NCI-H82 (cell line): ENCODE results near the gene P3H3.
"Not testable (repeated sequence)": the region's sequence is repeated elsewhere in the genome, so short reads cannot be mapped to it uniquely, and the experiment has no call there.

Source experiments
- DNase-seq: peaks from one replicate; lab custom pipeline; 2025; lab: John Stamatoyannopoulos, UW

Gene P3H3

DNA sequence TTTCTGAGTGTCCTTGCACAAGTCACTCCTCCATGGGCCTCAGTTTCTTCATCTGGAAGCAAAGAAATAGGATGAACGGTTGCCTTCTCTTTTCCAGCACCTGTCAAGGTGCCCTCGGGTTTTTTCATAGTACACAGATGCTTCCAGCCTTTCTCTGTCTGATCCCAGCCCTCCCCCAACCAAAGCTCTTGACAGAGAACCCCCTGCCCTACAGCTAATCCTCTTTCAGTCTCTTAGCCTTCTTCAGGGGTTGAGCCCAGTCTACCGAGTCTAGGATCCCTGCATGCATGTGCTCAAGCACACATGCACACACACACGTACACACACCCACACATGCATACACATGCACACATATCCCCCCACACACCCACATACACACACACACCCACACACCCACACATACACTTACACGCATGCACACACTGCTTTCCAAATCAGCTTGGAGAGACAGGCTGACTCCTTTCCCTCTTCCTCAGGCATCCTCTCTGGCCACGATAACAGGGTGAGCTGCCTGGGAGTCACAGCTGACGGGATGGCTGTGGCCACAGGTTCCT lies 18.2 kb downstream of the P3H3 start:
- DNase-seq: peak; percentile 98

DNA sequence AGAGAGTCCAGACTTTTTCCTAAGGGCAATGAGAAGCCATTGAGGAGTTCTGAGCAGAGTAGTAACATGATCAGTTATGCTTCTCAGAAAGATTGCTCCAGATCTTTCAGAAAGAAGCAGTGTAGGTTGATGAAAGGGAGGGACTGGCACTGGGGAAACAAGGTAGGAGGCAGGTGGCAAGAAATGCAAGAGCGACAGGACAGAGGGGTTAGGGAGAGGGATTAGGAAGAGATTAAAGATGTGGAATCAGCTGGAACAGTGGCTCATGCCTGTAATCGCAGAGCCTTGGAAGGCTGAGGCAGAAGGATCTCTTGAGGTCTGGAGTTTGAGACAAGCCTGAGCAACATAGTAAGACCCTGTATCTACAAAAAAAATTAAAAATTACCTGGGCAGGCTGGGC lies 19.5 kb downstream of the P3H3 start:
- DNase-seq: peak; percentile 95

DNA sequence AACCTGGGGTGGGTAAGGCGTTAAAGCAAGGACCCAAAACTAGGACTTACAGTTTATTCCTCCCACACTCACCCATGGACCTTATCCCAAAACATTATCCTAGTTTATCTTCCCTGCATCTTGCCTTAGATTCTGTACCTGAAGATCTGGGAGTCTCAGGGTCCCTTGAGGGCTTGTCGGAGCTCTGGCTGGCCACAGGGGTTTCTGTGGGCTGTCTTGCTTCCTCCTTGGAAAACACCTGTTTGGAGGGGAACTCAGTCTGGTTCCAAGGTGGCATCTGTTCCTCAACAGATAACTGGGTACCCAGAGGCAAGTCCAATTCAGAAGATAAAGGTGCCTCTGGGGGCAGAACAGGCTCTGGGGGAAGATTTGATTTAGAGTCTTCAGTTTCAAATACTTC lies 21.2 kb downstream of the P3H3 start:
- no peak for DNase-seq

DNA sequence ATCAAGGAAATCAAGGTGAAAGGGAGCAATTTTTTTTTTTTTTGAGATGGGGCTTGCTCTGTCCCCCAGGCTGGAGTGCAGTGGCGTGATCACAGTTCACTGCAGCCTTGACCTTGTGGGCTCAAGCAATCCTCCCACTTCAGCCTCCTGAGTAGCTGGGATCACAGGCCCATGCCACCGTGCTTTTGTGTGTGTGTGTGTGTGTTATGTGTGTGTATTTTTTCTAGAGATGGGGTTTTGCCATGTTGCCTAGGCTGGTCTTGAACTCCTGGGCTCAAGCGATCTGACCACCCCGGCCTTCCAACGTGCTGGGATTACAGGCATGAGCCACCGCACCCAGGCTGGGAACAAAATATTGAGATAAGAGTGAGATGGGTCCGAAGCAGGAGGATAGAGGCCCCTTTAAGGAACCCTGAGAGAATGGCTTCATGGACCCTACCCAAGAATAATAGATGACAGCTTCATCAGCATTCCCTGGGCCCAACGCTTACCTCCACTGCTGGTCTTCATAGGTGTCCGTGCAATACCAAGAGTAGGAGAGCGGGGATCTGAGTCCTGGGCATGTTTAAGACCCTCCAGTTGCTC lies 21.9 kb downstream of the P3H3 start:
- DNase-seq: no peak

DNA sequence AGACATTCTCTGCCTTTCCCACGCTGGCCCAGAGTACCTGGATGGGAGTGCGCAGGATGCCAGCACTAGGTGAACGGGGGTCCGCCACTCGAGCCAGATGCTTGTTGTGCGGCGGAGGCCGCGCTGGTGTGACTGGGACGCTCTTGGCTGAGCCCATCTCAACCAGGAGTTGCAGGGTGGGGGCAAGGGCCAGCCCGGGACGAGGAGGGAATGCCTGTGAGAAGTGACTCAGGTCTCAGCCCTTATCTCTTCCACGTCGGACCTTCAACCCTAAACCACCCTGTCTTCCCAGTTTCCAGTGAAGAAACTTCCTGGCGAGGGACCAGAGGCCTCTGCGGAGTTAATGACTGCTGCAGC lies 22.6 kb downstream of the P3H3 start:
- DNase-seq: no peak

DNA sequence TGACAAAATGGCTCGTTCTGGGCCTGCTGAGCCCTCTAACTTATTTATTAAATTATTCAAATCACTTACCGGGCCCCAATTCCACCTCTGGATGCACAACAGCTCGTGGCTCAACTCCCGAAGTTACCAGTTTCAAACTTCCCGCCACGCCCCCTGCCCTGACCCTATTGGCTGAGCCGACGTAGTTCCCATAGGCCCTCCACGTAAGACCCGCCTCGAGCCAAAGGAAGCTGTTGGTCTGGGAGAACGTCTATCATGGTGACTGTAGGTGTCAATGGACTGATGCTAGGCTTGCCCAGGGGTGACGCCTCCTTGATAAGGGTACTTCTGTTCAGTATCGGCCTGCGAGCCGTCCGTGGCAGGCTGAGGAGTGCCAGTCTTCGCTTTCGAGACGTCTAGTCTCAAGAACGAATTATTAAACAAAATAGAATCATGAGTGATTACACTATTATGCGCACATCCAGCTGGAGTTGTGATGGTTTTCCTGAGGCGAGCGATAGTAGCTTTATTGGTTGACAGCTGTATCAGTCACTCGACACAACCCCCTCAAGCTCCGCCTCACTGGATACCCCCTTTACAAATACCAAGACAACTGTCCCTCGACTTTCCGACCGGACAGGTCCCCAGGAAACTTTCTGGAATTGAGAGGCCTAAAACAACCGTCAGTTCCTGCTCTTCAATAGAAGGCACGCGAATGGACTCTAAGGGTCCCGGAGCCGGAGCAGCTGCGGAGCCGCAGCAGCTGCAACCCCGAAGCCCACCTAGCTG lies 23.1 kb downstream of the P3H3 start, which contains the start of gene CDCA3:
Gene CDCA3 (minus strand): TSS at position 134 of the 768 bp plus-strand sequence. CDS start 334 bp downstream, outside the sequence.
- peak; percentile 100 for DNase-seq

DNA sequence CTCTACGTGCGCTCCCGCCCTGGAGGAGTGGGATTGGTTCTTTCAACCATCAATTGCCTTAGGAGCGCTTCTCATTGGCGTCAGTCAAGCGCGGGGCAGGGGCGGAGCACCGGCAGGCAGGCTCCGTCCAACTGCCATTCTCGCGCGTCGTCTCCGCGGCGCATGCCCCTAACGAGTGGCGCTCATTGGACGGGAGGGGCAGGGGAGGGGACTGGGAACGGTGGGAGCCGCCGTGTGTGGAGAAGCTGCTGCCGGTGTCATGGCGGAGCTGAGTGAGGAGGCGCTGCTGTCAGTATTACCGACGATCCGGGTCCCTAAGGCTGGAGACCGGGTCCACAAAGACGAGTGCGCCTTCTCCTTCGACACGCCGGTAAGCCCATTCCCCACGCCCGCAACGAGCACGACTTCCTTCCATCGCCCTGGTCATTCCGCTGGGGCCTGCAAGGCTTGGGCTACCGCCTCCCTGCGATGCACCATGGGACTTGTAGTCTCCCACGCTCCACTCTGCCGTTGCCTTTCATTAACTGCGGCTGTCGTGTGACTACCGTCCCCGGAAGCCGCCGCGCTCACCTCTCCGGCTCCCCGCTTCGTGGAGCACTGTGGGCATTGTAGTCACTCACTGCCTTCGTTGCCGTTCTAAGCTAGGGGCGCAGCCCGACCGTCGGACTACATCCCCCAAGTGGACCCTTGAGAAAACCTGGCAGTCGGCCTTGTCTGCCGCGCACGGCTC lies 23.9 kb downstream of the P3H3 start, which contains the start of gene USP5:
Gene USP5 (plus strand): TSS at position 230 of the 730 bp plus-strand sequence. CDS start 30 bp downstream, at position 260.
- peak; percentile 100 for DNase-seq

DNA sequence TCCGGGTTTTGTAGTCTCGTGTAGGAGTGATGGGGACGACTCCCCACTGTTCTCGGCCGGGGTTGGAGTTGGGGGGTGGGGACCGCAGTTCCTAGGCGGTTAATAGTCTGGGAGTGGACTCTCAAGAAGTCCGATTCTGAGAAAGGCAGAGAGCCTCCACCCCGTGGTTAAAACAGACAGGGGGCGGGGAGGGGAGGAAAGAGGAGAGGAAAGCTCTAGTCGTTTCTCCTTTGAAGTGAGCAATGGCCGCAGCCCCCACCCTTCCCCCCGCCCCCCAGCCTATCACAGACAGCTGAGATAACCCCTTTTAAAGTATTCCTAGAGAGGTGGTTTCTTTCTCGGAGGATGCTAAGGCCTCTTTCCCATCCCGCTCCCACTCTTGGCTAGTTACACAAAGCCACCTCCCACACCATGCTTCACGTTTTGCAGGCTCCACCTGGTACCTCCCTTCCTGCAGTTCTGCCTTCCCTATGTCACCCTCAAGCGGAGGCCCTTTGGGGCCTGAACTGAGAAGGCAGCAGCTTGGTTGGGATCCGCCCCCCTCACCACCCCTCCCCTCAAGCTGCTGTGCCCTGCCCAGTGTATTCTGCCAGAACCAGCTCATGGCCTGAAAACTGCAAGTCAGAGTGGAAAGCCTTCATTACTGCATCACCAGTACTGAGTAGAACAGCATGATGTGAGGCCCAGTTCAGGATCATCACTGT lies 24.6 kb downstream of the P3H3 start:
- DNase-seq: peak; percentile 76

DNA sequence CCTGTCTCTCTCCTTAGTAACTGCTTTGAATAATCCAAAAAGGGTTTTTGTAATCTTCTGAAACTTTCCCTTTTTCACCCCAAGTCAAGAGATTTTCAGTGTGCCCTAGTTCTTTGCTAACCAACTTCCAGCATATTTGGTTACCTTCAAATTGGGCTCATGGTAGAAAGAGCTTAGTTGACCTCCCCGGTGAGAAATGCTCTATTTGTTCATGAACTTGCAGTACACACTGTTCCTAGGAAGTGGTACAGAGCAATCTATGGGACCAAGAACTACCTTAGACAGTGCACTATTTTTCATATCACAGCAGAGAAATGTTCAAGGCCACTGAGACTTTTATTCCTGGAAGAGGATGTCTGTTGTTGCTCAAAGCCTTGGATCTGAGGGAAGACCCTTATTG lies 25.4 kb downstream of the P3H3 start:
- DNase-seq: no peak

DNA sequence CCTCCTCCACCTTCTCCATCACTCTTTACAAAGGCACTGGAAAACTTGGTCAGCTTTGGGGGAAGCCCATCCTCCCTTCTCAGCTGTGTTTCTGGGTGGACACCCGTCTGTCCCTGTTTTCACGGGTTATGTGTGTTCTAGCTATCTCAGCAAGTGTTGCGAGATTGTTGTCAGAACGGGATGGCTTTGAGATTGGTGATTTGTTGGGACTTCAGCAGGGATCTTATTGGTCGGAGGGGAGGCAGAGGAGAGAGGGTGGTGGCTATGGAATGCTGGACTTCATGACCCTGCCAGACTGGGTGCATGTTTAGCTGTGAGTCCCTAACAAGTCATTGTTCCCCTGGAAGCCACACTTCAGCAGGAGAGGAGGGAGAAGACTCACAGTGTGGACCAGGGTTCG lies 25.8 kb downstream of the P3H3 start:
- no peak for DNase-seq

DNA sequence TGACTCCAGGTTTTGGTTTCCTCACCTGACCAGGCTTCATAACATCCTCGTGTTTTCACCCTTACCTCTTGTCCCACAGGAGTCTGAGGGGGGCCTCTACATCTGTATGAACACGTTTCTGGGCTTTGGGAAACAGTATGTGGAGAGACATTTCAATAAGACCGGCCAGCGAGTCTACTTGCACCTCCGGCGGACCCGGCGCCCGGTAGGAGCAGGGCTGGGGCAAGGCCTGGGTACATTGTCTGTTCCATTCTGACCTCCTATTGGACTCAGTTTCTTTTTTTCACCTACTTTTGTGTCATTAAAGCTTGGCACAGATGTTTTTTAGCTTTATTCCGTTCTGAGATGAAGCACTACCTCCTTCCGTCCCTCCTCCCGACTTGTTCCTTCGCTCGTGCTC lies 27.1 kb downstream of the P3H3 start:
- no peak for DNase-seq

DNA sequence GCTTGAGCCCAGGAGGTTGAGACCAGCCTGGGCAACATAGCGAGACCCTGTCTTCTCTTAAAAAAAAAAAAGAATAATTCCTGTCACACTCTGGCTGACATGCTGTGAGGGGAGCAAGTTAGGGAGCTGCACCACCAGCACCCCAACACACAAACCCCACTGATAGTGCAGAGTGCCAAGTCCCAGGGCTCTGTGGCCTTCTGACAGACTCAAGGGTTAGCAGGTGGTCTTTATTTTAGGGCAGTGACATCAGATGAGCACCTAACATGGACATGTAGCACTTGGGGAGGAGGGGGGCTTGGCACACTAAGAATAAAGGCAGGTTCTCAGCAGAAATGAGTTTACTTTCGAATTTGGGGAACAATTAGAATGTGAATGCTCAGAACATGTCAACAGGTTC lies 30.6 kb downstream of the P3H3 start:
- DNase-seq: no peak

DNA sequence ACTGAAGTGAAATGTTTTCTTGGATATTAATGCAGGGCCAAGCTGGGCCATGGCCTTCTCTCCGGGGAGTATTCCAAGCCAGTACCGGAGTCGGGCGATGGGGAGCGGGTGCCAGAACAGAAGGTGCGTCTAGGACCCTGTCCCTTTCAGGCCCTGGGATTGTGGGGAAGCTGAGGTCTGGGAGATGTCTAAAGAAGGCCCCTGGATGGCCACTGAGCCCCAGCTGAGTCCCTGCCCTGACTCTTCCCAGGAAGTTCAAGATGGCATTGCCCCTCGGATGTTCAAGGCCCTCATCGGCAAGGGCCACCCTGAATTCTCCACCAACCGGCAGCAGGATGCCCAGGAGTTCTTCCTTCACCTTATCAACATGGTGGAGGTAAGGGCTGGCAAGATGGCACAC lies 31.9 kb downstream of the P3H3 start:
- DNase-seq: no peak

DNA sequence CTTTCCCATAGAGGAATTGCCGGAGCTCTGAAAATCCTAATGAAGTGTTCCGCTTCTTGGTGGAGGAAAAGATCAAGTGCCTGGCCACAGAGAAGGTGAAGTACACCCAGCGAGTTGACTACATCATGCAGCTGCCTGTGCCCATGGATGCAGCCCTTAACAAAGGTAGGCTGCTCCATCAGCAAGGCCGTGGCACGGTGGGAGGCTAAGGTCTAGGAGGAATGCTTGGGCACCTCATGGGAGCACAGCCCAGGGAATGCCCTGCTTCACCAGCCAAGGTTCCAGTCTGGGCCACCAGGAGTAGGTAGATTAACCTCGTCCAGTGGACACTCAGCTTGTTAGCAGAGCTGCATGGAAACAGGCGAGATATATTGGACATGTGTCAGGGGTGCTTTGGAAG lies 32.7 kb downstream of the P3H3 start:
- no peak for DNase-seq

DNA sequence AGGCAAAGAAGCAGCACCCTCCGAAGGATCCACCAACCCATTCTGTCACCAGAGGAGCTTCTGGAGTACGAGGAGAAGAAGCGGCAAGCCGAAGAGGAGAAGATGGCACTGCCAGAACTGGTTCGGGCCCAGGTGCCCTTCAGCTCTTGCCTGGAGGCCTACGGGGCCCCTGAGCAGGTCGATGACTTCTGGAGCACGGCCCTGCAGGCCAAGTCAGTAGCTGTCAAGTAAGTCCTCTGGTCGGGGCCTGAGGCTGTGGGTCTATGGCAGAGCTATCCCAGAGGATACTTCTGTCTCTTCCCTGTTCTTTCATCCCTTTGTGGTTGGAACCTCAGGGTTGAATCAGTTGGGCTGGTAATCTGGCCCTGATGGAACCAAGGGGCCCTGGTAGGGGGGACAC lies 33.2 kb downstream of the P3H3 start:
- no peak for DNase-seq

DNA sequence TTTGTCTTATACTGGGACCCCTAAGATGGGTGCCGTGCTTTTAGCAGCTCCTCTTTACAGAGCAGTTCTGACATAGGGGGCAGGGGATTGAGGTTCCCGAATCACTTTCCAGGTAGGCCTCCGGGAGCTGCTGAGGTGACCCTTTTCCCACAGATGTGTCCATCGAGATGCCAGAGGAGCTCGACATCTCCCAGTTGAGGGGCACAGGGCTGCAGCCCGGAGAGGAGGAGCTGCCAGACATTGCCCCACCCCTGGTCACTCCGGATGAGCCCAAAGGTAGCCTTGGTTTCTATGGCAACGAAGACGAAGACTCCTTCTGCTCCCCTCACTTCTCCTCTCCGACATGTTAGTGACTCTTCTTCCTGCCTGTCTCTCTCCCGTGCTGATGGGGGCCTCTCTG lies 34.8 kb downstream of the P3H3 start:
- no peak for DNase-seq

DNA sequence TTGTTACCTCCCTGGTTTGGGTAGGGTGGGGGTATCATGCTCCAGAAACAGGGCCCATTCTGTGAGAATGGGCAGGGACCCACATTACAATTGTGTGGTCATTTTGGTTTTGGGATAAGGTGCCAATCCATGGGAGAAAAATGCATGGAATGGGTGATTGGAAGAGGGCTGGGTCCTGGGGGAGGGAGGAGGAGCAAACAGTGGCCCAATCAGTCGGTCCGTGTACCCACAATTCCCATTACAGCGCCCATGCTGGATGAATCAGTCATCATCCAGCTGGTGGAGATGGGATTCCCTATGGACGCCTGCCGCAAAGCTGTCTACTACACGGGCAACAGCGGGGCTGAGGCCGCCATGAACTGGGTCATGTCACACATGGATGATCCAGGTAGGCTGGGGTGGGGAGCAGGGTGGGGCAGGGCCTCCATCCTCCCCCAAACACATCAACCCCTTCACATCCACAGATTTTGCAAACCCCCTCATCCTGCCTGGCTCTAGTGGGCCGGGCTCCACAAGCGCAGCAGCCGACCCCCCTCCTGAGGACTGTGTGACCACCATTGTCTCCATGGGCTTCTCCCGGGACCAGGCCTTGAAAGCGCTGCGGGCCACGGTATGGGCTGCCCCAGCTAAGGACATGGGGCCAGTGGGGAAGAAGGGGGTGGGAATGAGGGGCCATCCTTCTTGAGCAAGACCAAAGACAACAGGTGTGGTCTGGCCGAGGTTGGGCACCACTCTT lies 35.5 kb downstream of the P3H3 start:
- DNase-seq: no peak

DNA sequence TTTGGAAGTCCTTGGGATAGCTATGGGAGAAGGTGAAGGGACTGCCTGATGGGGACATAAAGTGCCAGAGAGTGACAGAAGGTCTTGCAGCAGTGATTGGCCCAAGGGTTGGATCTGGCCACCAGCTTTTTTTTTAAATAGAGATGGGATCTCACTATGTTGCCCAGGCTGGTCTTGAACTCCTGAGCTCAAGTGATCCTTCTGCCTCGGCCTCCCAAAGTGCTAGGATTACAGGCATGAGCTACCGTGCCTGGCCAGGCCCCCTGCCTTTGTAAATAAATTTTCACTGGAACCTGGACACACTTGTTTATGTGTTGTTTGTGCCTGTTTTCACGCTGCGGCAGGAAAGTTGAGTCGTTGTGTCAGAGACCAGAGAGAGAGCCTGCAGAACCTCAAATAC lies 37.1 kb downstream of the P3H3 start:
- not testable (repeated sequence) for DNase-seq

DNA sequence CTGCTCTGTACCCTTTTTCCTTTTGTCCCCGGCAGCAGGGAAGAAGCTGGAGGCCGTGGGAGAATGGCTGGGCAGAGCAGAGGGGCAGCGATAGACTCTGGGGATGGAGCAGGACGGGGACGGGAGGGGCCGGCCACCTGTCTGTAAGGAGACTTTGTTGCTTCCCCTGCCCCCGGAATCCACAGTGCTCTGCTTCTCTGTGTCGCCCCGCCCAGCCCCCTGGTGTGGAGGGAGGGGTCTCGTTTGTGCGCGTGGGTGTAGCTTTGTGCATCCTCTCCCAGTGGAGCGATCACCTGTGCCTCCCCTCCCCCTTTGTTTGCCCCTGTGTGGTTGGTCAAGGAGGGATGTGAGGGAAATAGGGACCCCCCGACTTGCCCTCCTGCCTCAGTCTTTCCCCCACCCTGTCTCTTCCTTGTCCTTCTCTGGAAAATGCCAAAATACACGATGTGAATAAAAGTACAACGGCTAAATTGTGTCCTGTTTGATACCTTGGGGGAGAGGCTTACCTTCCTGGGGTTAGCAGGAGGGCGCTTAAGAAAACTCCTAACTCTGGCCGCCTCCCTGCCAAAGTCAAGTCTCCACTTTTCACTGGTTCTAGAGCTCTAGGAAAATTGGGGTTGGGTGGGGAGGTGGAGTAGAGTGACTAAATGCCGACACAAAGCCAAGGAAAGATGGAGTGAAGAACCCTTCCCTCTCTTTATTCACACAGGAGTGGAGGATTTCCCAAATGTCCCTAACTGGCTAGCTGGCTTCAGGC lies 38.1 kb downstream of the P3H3 start:
- peak; percentile 58 for DNase-seq

DNA sequence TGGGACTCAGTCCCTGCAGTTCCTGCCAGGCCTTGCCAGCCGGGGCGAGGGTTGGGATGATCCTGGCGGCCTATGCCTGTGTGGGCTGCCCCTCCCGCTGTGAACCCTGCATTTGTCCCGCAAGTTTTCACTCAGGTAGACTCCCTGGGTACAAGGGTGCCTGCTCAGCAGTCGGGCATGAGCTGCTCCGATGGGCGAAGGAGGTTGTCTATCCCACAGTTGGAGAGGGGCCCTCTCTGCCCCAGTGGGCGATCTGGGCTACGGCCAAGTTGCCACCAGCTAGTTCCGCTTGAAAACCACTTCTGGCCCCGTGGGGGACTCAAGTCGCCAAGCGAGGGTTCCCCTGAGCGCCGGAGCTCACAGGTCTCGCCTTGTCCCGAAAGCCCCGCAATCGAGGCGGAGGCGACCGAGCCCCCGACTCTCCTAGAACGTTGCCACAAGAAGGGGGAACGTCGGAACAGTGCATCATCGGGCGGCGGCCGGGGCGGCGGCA lies 38.8 kb downstream of the P3H3 start:
- no peak for DNase-seq
